ENCODE measurements around the gene VPS37B.

Gene VPS37B

GRCh38 chr12:122820138-122820537 is 75.8 kb downstream of the VPS37B start:
- no peak for TF ChIP-seq CTCF (IDR thresholded peaks at IDR 0.05; ENCODE audit: low read length, missing control alignments)
- no peak overlapping the region for H3K4me3 ChIP-seq (replicated peaks; ENCODE audit: low read depth, low read length)
- no peak for DNase-seq (ENCODE audit: low read depth)

GRCh38 chr12:122819209-122819785 is 76.6 kb downstream of the VPS37B start:
- DNase-seq (ENCODE audit: low read depth): no peak
- TF ChIP-seq CTCF (IDR thresholded peaks at IDR 0.05; ENCODE audit: low read length, missing control alignments): no peak
- no peak overlapping the region for H3K4me3 ChIP-seq (replicated peaks; ENCODE audit: low read depth, low read length)
